H1 (cell line): ENCODE results near the gene ZNF576. TPM values are rescaled to one million over a fixed set of nuclear protein-coding genes. Genes with fewer than 3 reads are reported as not detected.

Experiments
- CTCF ChIA-PET: fragments of 300-600 bp; sonication (Branson Sonifier 250); formaldehyde crosslinking; loops from one replicate; lab custom pipeline; 2021; ENCODE audit not compliant: partially characterized antibody; lab: Charles Lee
- POLR2A ChIA-PET: fragments of 300-600 bp; sonication (Branson Sonifier 250); formaldehyde crosslinking; loops from one replicate; lab custom pipeline; 2021; ENCODE audit warnings: inconsistent platforms; ENCODE audit not compliant: partially characterized antibody; lab: Charles Lee
- DNase-seq, 2 experiments: peaks; one replicate each; pipeline versions ENCODE4 v3.0.0 to v3.0.0-alpha.2; 2010 to 2022; ENCODE audit warnings: low spot score in 2 of 2, low read depth in 1 of 2, mixed read lengths in 1 of 2
- FAIRE-seq: peaks from 2 replicates; lab custom pipeline; 2011; peaks lifted over from hg19 to GRCh38; lab: Jason Lieb, UNC
- H2AFZ ChIP-seq: 2 replicates; pipeline ENCODE4 v1.8.1; 2012; ENCODE audit warnings: low read length, inconsistent platforms
- H2AK5ac ChIP-seq: 2 replicates; pipeline ENCODE4 v1.6.1; 2013; ENCODE audit warnings: low read depth, low read length
- H2BK120ac ChIP-seq: replicated peaks from 2 replicates; pipeline ENCODE3; 2013; ENCODE audit warnings: low read depth, low read length, inconsistent platforms
- H2BK12ac ChIP-seq: 2 replicates; pipeline ENCODE4 v1.6.1; 2013; ENCODE audit warnings: low read depth, low read length
- H2BK15ac ChIP-seq: 2 replicates; pipeline ENCODE4 v1.6.1; 2013; ENCODE audit warnings: low read length
- H2BK20ac ChIP-seq: 2 replicates; pipeline ENCODE4 v1.6.1; 2013; ENCODE audit warnings: low read length
- H2BK5ac ChIP-seq: 2 replicates; pipeline ENCODE4 v1.6.1; 2013; ENCODE audit warnings: low read depth, low read length
- H3K14ac ChIP-seq: 2 replicates; pipeline ENCODE4 v1.6.1; 2013; ENCODE audit warnings: inconsistent platforms; ENCODE audit not compliant: insufficient read length
- H3K18ac ChIP-seq: 2 replicates; pipeline ENCODE4 v1.6.1; 2013; ENCODE audit warnings: low read length; ENCODE audit errors: extremely low read depth
- H3K23ac ChIP-seq: 2 replicates; pipeline ENCODE4 v1.6.1; 2013; ENCODE audit warnings: inconsistent platforms; ENCODE audit not compliant: insufficient read length
- H3K23me2 ChIP-seq: 2 replicates; pipeline ENCODE4 v1.6.1; 2013; ENCODE audit warnings: low read depth, low read length
- H3K27ac ChIP-seq: 2 replicates; pipeline ENCODE4 v1.6.1; 2011; ENCODE audit warnings: low read depth, low read length, inconsistent platforms
- H3K27me3 ChIP-seq, 4 experiments: replicated peaks in 1 of 4; 1 replicate in 1 of 4; 2 replicates in 3 of 4; pipeline versions ENCODE4 v1.6.1 to v1.8.1; 2011 to 2013; ENCODE audit warnings: low read length in 3 of 4, mild to moderate bottlenecking in 3 of 4, inconsistent platforms in 2 of 4, mixed read lengths in 2 of 4, moderate library complexity in 1 of 4; ENCODE audit not compliant: control insufficient read depth in 3 of 4, insufficient read depth in 3 of 4; ENCODE audit errors: extremely low read depth in 1 of 4
- H3K36me3 ChIP-seq, 4 experiments: 2 replicates each; pipeline versions ENCODE4 v1.6.1 to v1.8.1; 2011 to 2013; ENCODE audit warnings: mild to moderate bottlenecking in 4 of 4, low read length in 3 of 4, moderate library complexity in 2 of 4, control low read depth in 1 of 4, inconsistent platforms in 1 of 4; ENCODE audit not compliant: insufficient read depth in 4 of 4, control insufficient read depth in 2 of 4
- H3K4ac ChIP-seq: replicated peaks from 2 replicates; pipeline ENCODE3; 2013; ENCODE audit warnings: low read length, low read depth, mixed read lengths, inconsistent platforms; ENCODE audit not compliant: insufficient read length
- H3K4me1 ChIP-seq, 4 experiments: replicated peaks in 1 of 4; 1 replicate in 1 of 4; 2 replicates in 3 of 4; pipeline versions ENCODE4 v1.6.1 to v1.8.1; 2011 to 2013; ENCODE audit warnings: low read length in 3 of 4, inconsistent platforms in 2 of 4, mixed read lengths in 1 of 4; ENCODE audit not compliant: insufficient read depth in 4 of 4, control insufficient read depth in 3 of 4
- H3K4me2 ChIP-seq, 2 experiments: 2 replicates each; pipeline versions ENCODE4 v1.6.1 to v1.8.1; 2011 to 2013; ENCODE audit warnings: low read depth in 2 of 2, low read length in 2 of 2, control low read depth in 1 of 2, inconsistent platforms in 1 of 2, mild to moderate bottlenecking in 1 of 2; ENCODE audit not compliant: insufficient read depth in 1 of 2
- H3K4me3 ChIP-seq, 4 experiments: fragments of 200-600, 300-600 bp in 1 of 4; sonication (generic), shearing (Covaris generic), sonication (Bioruptor Twin) in 1 of 4; 2 replicates each; pipeline versions ENCODE4 v1.5.1 to v1.8.1; 2011 to 2016; ENCODE audit warnings: low read length in 4 of 4, low read depth in 3 of 4, control low read depth in 2 of 4, inconsistent platforms in 2 of 4, mild to moderate bottlenecking in 2 of 4, mixed read lengths in 1 of 4, moderate library complexity in 1 of 4; ENCODE audit not compliant: insufficient read depth in 2 of 4; ENCODE audit errors: extremely low read depth in 1 of 4
- H3K56ac ChIP-seq: replicated peaks from 2 replicates; pipeline ENCODE3; 2013; ENCODE audit warnings: low read depth, mild to moderate bottlenecking, mixed read lengths, low read length, inconsistent platforms; ENCODE audit not compliant: insufficient read length
- H3K79me1 ChIP-seq: 2 replicates; pipeline ENCODE4 v1.6.1; 2013; ENCODE audit warnings: low read depth, low read length, control low read depth
- H3K79me2 ChIP-seq, 2 experiments: 2 replicates each; pipeline versions ENCODE4 v1.6.1 to v1.8.1; 2012 to 2013; ENCODE audit warnings: low read length in 2 of 2, mild to moderate bottlenecking in 2 of 2, inconsistent platforms in 1 of 2; ENCODE audit not compliant: insufficient read depth in 2 of 2, control insufficient read depth in 1 of 2
- H3K9ac ChIP-seq, 4 experiments: replicated peaks in 1 of 4; 1 replicate in 1 of 4; 2 replicates in 3 of 4; pipeline versions ENCODE4 v1.6.1 to v1.8.1; 2011 to 2013; ENCODE audit warnings: low read depth in 3 of 4, low read length in 3 of 4, control low read depth in 2 of 4, mild to moderate bottlenecking in 2 of 4, moderate library complexity in 2 of 4, inconsistent platforms in 1 of 4; ENCODE audit errors: extremely low read depth in 1 of 4
- H3K9me3 ChIP-seq, 2 experiments: 2 replicates each; pipeline versions ENCODE4 v1.6.1 to v1.8.1; 2012 to 2013; ENCODE audit warnings: mild to moderate bottlenecking in 2 of 2, moderate library complexity in 2 of 2, control low read depth in 1 of 2, inconsistent platforms in 1 of 2, low read depth in 1 of 2, low read length in 1 of 2, mixed read lengths in 1 of 2; ENCODE audit not compliant: insufficient read depth in 2 of 2
- H4K20me1 ChIP-seq, 2 experiments: replicated peaks in 1 of 2; 2 replicates each; pipeline versions ENCODE3 to v1.8.1; 2011 to 2013; ENCODE audit warnings: inconsistent platforms in 2 of 2, low read length in 2 of 2, mild to moderate bottlenecking in 1 of 2; ENCODE audit not compliant: insufficient read depth in 2 of 2, control insufficient read depth in 1 of 2
- H4K5ac ChIP-seq: 2 replicates; pipeline ENCODE4 v1.6.1; 2013; ENCODE audit warnings: low read length, low read depth, mixed read lengths, inconsistent platforms; ENCODE audit not compliant: insufficient read length
- H4K8ac ChIP-seq: 2 replicates; pipeline ENCODE4 v1.8.0; 2013; ENCODE audit warnings: mild to moderate bottlenecking, moderate library complexity, low read length, inconsistent platforms; ENCODE audit not compliant: insufficient read depth; ENCODE audit errors: extremely low read depth
- H4K91ac ChIP-seq: replicated peaks from 2 replicates; pipeline ENCODE3; 2013; ENCODE audit warnings: low read length, mixed read lengths, inconsistent platforms; ENCODE audit not compliant: insufficient read length
- ATF3 ChIP-seq: IDR thresholded peaks from 2 replicates; pipeline ENCODE4 v1.6.1; 2011; ENCODE audit warnings: low read depth, mild to moderate bottlenecking, low read length; ENCODE audit not compliant: insufficient read depth
- CEBPB ChIP-seq: IDR thresholded peaks from 2 replicates; pipeline ENCODE4 v1.6.1; 2012; ENCODE audit warnings: low read depth, low read length
- FOSL1 ChIP-seq: IDR thresholded peaks from 2 replicates; pipeline ENCODE4 v1.6.1; 2011; ENCODE audit warnings: mild to moderate bottlenecking, low read depth, low read length, moderate library complexity; ENCODE audit not compliant: insufficient read depth
- KDM1A ChIP-seq: fragments of 200-600, 300-600 bp; sonication (generic); IDR thresholded peaks from 2 replicates; pipeline ENCODE4 v1.7.1; 2016; ENCODE audit warnings: mild to moderate bottlenecking, low read length, borderline replicate concordance
- KDM4A ChIP-seq: IDR thresholded peaks from one replicate; pipeline ENCODE4 v1.7.1; 2012; ENCODE audit warnings: low read depth, mild to moderate bottlenecking, moderate library complexity, low read length, inconsistent platforms; ENCODE audit not compliant: severe bottlenecking
- POLR2AphosphoS5 ChIP-seq: IDR thresholded peaks from 2 replicates; pipeline ENCODE4 v1.6.1; 2011; ENCODE audit warnings: low read depth, low read length
- RBBP5 ChIP-seq: IDR thresholded peaks from 2 replicates; pipeline ENCODE4 v1.7.1; 2012; ENCODE audit warnings: low read depth, mild to moderate bottlenecking, inconsistent platforms, low read length, moderate library complexity, borderline replicate concordance
- RFX5 ChIP-seq: IDR thresholded peaks from 2 replicates; pipeline ENCODE4 v1.6.1; 2011; ENCODE audit warnings: low read depth, low read length, improper control_type of control experiment, borderline replicate concordance
- RNF2 ChIP-seq: fragments of 200-900, 300-1000 bp; sonication (generic); IDR thresholded peaks from 2 replicates; pipeline ENCODE4 v1.7.1; 2016; ENCODE audit warnings: borderline replicate concordance, low read depth, mild to moderate bottlenecking, antibody characterized with exemption, low read length; ENCODE audit not compliant: poor library complexity, severe bottlenecking; ENCODE audit errors: missing control alignments
- SP2 ChIP-seq: IDR thresholded peaks from 2 replicates; pipeline ENCODE4 v1.6.1; 2012; ENCODE audit warnings: mild to moderate bottlenecking, low read length, inconsistent platforms
- YY1 ChIP-seq: IDR thresholded peaks from 2 replicates; pipeline ENCODE4 v1.6.1; 2011; ENCODE audit warnings: low read depth, mild to moderate bottlenecking, low read length
- WGBS, 2 experiments: shearing (Covaris generic) in 1 of 2; methylation state at CpG; one replicate each; pipeline versions ENCODE4 v1.1.6 to v1.1.7; 2013 to 2015; ENCODE audit warnings: low lambda C conversion rate in 2 of 2, mixed read lengths in 2 of 2, inconsistent platforms in 1 of 2, low coverage in 1 of 2, missing lambda C conversion rate in 1 of 2; ENCODE audit not compliant: insufficient replicate concordance in 2 of 2, insufficient coverage in 1 of 2, insufficient read length in 1 of 2; ENCODE audit errors: extremely low coverage in 1 of 2, missing lambda C conversion rate in 1 of 2; 5-methylcytosine and 5-hydroxymethylcytosine counted together
- polyA plus RNA-seq, 7 experiments: library from polyadenylated mRNA; depleted of rRNA in 3 of 7; stranded (reverse) in 5 of 7; unstranded in 2 of 7; fragments of >200 nt in 5 of 7; fragments of 200-250 nt in 2 of 7; gene quantifications; 1 replicate in 5 of 7; 2 replicates in 1 of 7; 4 replicates in 1 of 7; pipeline versions ENCODE4 v1.2.1 to v1.2.3, GENCODE V29; 2011 to 2013; ENCODE audit warnings: missing spikeins in 2 of 7, mixed read lengths in 2 of 7
- total RNA-seq: library from RNA; stranded (reverse); fragmentation: NEBNext Ultra II Directional; extraction: Animal tissue kit (Norgen Biotek cat#: 25700); gene quantifications from 2 replicates; pipeline ENCODE4 v1.2.1, GENCODE V29; 2021

Gene ZNF576
- total and polyA plus RNA-seq, 2 of the 8 experiments (the other 6 are each of a cell fraction or from before 2014, with no cell fraction given) = 13.6 to 32.4 TPM

DNA sequence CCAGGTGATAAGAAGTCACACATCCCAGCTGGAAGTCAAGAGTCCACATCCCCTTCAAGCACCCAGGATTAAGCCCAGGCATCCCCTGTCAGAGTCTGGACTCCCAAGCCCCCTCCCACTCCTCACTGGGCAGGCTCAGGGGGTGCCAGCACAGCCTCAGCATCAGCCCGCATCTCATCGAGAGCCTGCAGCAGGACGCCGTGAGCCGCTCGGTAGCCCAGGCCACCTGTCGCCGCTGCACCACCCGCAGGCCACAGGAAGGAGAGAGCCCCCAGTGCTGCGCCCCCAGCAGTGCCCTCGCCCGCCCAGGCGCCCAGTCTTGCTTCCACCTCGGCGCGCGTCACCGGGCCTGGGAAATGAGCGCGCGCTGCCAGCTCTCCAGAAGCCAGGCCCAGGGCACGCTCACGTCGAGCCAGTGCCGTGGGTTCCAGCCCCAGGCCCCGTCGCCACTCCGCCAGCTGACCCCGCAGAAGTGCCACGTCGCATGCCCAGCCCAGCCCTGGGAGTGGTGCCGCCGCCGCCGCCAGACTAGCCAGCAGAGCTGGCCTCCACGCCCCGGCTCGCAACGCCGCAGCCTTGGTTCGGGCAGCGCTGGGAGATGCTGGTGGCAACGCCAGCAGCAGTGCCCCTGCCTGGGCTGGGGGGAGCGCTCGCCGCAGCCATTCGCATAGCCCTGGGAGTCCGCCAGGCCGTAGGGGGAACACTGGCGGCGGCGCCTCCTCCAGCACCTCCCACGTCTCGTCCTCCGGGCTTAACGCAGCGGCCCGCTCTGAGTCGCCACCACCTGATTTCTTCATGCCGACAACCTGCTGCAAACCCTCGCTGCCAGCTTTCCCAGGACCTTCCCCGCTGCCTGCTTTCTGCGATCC lies 4.3 kb upstream of the ZNF576 start:
- Histone ChIP-seq H4K20me1 (peaks cover 4 to 7% of the 10 kb centered on the region in 2 experiments), H2BK5ac (no peak overlapping the region), H3K4me3 (no peak overlapping the region), H2BK12ac (no peak overlapping the region), H2BK120ac (no peak overlapping the region), H4K8ac (no peak overlapping the region), H3K18ac (no peak overlapping the region), H3K56ac (no peak overlapping the region), H3K79me2 (peaks cover 3 to 5% of the 10 kb centered on the region in 2 experiments), H3K79me1 (peaks cover 1% of the 10 kb centered on the region), H2BK20ac (no peak overlapping the region), H3K23ac (no peak overlapping the region), H3K4me1 (peaks cover 0 to 2% (median 0%) of the 10 kb centered on the region in 4 experiments; a peak in 5 of 7 replicates), H3K23me2 (peaks cover 15% of the 10 kb centered on the region; the same call in 1 of the 2 replicates), H3K36me3 (peaks cover 3 to 21% (median 8%) of the 10 kb centered on the region in 4 experiments; a peak in 5 of 8 replicates), H4K5ac (no peak overlapping the region), H2AK5ac (no peak overlapping the region), H2AFZ (no peak overlapping the region), H3K27ac (no peak overlapping the region), H4K91ac (no peak overlapping the region), H3K4me2 (no peak overlapping the region), H3K27me3 (no peaks in the 10 kb centered on the region), H3K9ac (no peak overlapping the region), H3K9me3 (no peaks in the 10 kb centered on the region), H3K4ac (no peak overlapping the region), H2BK15ac (no peak overlapping the region), H3K14ac (no peak overlapping the region)
- POLR2A ChIA-PET = interaction anchor here (1.0 to 3.3 kb wide), 4 partner anchors 11 to 36 kb away, joined by 3 to 22 read pairs (median 3); no protein-coding TSS in a partner anchor
- WGBS, 2 experiments = 96% methylated on average over 60 of the region's 63 CpGs; no CpG with 5 or more reads in 1 of the 2 experiments
- CTCF ChIA-PET = interaction anchor here (0.6 to 6.5 kb wide), 5 partner anchors 23 to 1038 kb away, joined by 3 to 92 read pairs (median 4); partner anchors contain the start of gene ZNF575
- DNase-seq (no peak), FAIRE-seq (no peak)
- TF ChIP-seq POLR2AphosphoS5 (no peak), SP2 (no peak), RBBP5 (no peak), ATF3 (no peak), KDM1A (no peak), YY1 (no peak), CEBPB (no peak), RFX5 (no peak), FOSL1 (no peak), KDM4A (no peak), RNF2 (no peak)
